GM12873 (cell line): Measurements from ENCODE around the gene DISC1.

Source experiments
- TF ChIP-seq, protein P1 (sequence below): IDR thresholded peaks from 2 replicates; pipeline ENCODE4 v1.5.1; 2012; ENCODE audit warnings: low read depth, mild to moderate bottlenecking, moderate library complexity, low read length, control low read depth; ENCODE audit not compliant: insufficient read depth; ENCODE audit errors: missing control alignments

The DISC1 gene

DNA sequence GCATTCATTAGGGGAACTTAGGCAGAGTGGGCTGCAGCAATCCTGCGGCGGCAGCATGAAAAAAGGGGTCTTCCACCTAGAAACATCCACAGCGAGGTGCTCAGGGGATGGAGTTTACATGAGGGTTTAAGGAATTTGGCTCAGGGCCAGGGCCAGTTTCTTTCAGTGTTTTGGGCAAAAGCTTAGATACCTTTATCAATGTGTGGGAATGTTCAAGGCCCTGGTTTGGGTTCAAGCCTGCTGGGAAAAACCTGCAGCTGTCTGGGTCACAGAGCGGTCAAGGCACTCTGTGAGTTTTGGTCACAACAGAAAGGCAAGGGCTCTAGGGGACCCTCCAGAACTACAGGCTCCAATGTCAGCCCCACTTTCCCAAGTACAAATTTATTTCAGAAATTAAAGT, 230.3 kb downstream of the DISC1 start:
- TF ChIP-seq, protein P1, sequence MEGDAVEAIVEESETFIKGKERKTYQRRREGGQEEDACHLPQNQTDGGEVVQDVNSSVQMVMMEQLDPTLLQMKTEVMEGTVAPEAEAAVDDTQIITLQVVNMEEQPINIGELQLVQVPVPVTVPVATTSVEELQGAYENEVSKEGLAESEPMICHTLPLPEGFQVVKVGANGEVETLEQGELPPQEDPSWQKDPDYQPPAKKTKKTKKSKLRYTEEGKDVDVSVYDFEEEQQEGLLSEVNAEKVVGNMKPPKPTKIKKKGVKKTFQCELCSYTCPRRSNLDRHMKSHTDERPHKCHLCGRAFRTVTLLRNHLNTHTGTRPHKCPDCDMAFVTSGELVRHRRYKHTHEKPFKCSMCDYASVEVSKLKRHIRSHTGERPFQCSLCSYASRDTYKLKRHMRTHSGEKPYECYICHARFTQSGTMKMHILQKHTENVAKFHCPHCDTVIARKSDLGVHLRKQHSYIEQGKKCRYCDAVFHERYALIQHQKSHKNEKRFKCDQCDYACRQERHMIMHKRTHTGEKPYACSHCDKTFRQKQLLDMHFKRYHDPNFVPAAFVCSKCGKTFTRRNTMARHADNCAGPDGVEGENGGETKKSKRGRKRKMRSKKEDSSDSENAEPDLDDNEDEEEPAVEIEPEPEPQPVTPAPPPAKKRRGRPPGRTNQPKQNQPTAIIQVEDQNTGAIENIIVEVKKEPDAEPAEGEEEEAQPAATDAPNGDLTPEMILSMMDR: no peak

DNA sequence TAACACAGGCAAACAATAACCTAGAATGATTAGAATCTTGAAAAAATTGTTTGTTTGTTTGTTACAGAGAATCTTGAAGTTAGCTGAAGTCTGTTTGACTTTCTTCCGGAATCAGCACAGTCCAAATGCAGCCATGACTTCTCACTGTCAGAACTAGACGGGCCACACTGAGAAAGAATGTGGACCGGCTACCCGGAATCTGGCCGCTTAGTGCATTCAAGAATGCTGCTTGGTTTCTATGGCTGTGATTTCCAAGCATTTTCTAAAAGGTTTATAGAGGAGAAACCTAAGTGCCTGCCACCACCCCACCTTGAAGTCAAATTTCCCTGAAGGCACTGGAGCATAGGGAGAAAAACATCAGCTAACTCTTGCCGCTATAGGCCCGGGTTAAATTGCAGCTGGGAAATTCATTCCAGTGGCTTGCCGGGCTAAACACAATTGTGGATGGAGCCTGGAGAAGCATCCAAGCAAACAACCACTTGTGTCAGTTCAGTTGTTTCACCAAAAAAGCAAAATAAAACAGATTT, 231.1 kb downstream of the DISC1 start:
- TF ChIP-seq, protein P1: no peak

DNA sequence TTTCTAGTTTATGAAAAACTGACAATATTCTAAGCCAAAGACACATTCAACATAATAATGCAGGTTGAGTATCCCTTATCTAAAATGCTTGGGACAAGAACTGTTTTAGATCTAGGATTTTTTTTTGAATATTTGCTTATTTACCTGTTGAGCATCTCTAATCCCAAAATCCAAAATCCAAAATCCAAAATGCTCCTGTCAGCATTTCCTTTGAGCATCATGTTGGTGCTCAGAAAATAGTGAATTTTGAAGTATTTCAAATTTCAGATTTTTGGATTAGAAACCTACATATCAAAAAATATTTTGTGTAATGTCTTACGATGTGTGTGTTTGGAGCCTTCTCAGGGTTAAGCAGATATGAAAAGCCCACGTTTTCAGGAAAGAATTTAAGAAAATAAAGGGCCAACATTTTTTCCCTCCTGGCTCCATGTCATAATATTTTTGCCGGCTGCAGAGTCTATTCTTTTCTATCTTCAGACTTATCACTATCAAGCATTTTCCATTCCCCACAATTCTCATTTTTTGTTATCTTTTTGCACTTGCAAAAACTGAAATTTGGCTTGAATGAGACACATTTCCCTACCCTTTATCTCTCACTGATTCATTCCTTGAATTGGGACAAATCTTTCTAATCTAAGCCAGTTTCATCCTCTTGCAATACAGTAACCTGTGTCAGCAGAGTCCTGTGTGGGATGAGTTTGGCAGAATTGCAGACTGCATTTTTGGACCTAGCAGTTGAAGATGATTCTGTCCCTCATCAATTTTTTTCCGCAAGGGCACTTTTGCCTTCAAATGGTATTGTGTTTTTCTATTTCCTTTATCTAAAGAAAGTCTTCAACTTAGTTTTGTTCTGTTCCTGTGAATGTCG, 233.9 kb downstream of the DISC1 start:
- TF ChIP-seq, protein P1: no peak

DNA sequence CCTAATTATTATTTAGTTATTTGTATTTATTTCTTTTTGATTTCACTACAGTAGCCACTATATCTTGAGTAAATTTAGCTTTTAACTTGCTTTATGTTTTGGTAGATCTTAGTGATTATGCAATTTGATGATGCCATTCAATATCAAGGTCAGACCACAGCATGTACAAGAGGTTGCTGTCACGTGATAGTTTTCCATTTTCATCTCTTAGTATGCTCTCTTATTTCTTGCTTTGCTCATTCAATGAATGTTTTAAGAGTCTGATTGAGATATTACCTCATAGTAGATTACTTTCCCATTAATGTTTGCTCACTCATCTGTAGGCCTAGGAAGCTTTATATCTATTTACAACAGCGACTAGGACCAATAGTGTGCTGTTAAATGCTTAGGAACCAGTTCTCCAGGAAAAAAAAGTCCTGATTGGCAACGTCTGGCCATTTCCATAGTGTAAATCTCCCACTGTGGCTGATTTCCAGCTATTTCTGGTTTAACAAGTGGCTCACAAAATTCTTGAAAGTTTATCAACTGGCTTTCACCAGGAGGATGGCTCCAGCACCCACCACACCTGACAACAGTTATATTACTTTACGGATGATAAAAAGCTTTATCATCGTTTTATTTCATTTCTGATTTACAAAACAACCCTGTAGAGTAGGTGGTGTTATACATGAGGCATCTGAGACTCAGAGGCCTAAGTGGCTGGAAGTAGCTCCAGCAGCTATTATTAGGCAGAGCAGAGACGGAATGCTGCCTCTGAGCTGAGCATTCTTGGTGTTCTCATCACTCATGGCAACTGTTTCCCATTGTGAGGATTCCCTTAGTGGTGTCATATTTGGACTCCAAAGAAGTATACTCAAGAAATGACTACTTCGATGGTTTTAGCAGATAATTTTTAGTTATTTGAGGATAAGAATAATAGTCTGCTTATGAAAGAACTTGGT, 235.2 kb downstream of the DISC1 start:
- TF ChIP-seq, protein P1: no peak

DNA sequence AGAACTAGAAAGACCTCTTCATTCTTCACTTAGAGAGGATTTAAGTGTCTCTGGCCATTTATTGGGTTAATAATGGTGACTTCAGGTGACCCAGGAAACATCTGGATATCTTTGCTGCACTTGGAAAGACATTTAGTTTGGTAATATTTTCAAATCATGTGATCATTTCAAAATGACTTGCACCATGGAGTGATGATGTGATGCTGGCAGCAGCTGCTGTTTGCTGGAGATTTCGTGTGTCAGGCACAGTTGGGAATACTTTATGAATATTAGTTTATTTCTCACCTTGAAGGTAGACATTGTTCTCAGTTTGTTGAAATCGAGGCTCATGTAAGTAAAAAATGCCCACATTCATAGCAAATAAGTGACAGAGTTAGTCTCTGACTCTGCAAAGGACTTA, 236.0 kb downstream of the DISC1 start:
- TF ChIP-seq, protein P1: no peak

DNA sequence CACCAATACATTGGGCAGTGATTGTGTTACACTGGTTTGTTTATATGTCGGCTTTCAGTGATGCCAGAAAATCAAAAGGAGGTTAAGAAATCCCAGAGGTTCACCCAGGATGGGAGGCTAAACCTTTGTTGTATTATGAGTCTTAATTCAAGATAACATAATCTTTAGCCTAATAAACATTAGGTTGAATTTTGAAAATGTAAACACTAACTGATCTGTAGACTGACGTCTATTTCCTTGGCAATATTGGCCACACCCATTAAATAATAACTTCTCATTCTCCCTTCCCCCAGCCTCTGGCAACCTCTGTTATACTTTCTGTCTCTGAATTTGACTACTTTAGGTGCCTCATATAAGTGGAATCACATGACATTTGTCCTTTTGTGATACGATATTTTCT, 238.7 kb downstream of the DISC1 start:
- TF ChIP-seq, protein P1: no peak
